ENCODE measurements around the gene VAMP3. TPM values are rescaled to one million over a fixed set of nuclear protein-coding genes. Genes with fewer than 3 reads are reported as not detected.

VAMP3 gene
- total RNA-seq, 1 donor from 2014 or later = 135 TPM

- ATAC-seq = no peak
- H3K27me3 ChIP-seq (ENCODE audit: low read depth) = no peaks in the 10 kb centered on the region
- H3K4me1 ChIP-seq = peaks cover 27% of the 10 kb centered on the region
- peaks cover 81% of the 10 kb centered on the region for H3K36me3 ChIP-seq
- intact Hi-C loops (cut with DNase I) = no loop called here
- no peak overlapping the region for H3K27ac ChIP-seq
- no peak for TF ChIP-seq CTCF (IDR thresholded peaks at IDR 0.05)
- H3K4me3 ChIP-seq = no peak overlapping the region
- no peaks in the 10 kb centered on the region for H3K9me3 ChIP-seq
- DNase-seq = no peak
Measured at GRCh38 chr1:7778133-7778628, 7.1 kb downstream of the VAMP3 start.

- ATAC-seq = no peak
- Histone ChIP-seq H3K4me3 (no peak overlapping the region), H3K36me3 (peaks cover 56% of the 10 kb centered on the region), H3K27ac (no peak overlapping the region), H3K9me3 (no peaks in the 10 kb centered on the region), H3K27me3 (ENCODE audit: low read depth) (no peaks in the 10 kb centered on the region), H3K4me1 (peaks cover 29% of the 10 kb centered on the region)
- no peak for DNase-seq
- intact Hi-C loops (cut with DNase I) = no loop called here
- no peak for TF ChIP-seq CTCF (IDR thresholded peaks at IDR 0.05)
Measured at GRCh38 chr1:7780976-7781375, 9.9 kb downstream of the VAMP3 start.

GRCh38 chr1:7781501-7781900 lies 10.4 kb downstream of the VAMP3 start:
- no peak overlapping the region for H3K4me3 ChIP-seq
- no peaks in the 10 kb centered on the region for H3K9me3 ChIP-seq
- no peaks in the 10 kb centered on the region for H3K27me3 ChIP-seq (ENCODE audit: low read depth)
- H3K27ac ChIP-seq = peak overlapping the region; percentile 74
- H3K4me1 ChIP-seq = peaks cover 34% of the 10 kb centered on the region
- intact Hi-C loops (cut with DNase I) = no loop called here
- no peak for TF ChIP-seq CTCF (IDR thresholded peaks at IDR 0.05)
- ATAC-seq = no peak
- DNase-seq = no peak
- peaks cover 52% of the 10 kb centered on the region for H3K36me3 ChIP-seq

- H3K9me3 ChIP-seq = no peaks in the 10 kb centered on the region
- DNase-seq (peak; percentile 60), ATAC-seq (no peak)
- no peaks in the 10 kb centered on the region for H3K27me3 ChIP-seq (ENCODE audit: low read depth)
- H3K27ac ChIP-seq = peak overlapping the region; percentile 74
- peak overlapping the region; percentile 6 for H3K4me3 ChIP-seq
- peaks cover 51% of the 10 kb centered on the region for H3K36me3 ChIP-seq
- no peak for TF ChIP-seq CTCF (IDR thresholded peaks at IDR 0.05)
- intact Hi-C loops (cut with DNase I) = no loop called here
- H3K4me1 ChIP-seq = peaks cover 39% of the 10 kb centered on the region
Measured at GRCh38 chr1:7781923-7782495, 10.9 kb downstream of the VAMP3 start.

- H3K4me1 ChIP-seq = peaks cover 42% of the 10 kb centered on the region
- intact Hi-C loops (cut with DNase I) = no loop called here
- H3K27ac ChIP-seq = peak overlapping the region; percentile 74
- ATAC-seq (peak; percentile 77 to 82), DNase-seq (peak; percentile 88)
- no peaks in the 10 kb centered on the region for H3K27me3 ChIP-seq (ENCODE audit: low read depth)
- peaks cover 49% of the 10 kb centered on the region for H3K36me3 ChIP-seq
- no peak for TF ChIP-seq CTCF (IDR thresholded peaks at IDR 0.05)
- H3K4me3 ChIP-seq = peak overlapping the region; percentile 66
- no peaks in the 10 kb centered on the region for H3K9me3 ChIP-seq
Measured at GRCh38 chr1:7783178-7783711, 12.1 kb downstream of the VAMP3 start.
